ENCODE data around the gene SEPTIN2. TPM values are rescaled to one million over a fixed set of nuclear protein-coding genes. Genes with fewer than 3 reads are reported as not detected.

The SEPTIN2 gene
- total RNA-seq, 3 donors from 2014 or later (not counting 1 experiment from before 2014, with no cell fraction given): 275 to 315 (median 275) TPM

GRCh38 chr2:241329669-241330615 is 14.2 kb downstream of the SEPTIN2 start:
- ATAC-seq (no peak), DNase-seq (no peak)
- no peaks in the 10 kb centered on the region for H3K9me3 ChIP-seq (ENCODE audit: control insufficient read depth, insufficient read depth, low read length)
- no peak overlapping the region for H3K27ac ChIP-seq (ENCODE audit: low read length)
- WGBS (ENCODE audit: insufficient coverage): 94% methylated on average over 11 of the region's 11 CpGs
- H3K36me3 Mint-ChIP-seq: peaks cover 12% of the 10 kb centered on the region
- H3K27me3 Mint-ChIP-seq (ENCODE audit: low read depth in 2 of 2): no peaks in the 10 kb centered on the region
- no peaks in the 10 kb centered on the region for H3K4me1 ChIP-seq (ENCODE audit: control insufficient read depth, insufficient read depth, low read length)
- peaks cover 19 to 34% of the 10 kb centered on the region in 2 donors for H3K4me1 Mint-ChIP-seq
- no peak for TF ChIP-seq CTCF (IDR thresholded peaks at IDR 0.05)
- no peak overlapping the region for H3K4me3 Mint-ChIP-seq
- H3K27me3 ChIP-seq (ENCODE audit: control insufficient read depth, insufficient read depth, low read length): no peaks in the 10 kb centered on the region
- H3K9me3 Mint-ChIP-seq: no peaks in the 10 kb centered on the region
- intact Hi-C loops (cut with micrococcal nuclease): no loop called here
- peak overlapping the region; percentile 27 to 30 for H3K27ac Mint-ChIP-seq
- peaks cover 37% of the 10 kb centered on the region for H3K36me3 ChIP-seq (ENCODE audit: control insufficient read depth, insufficient read depth, low read length)
- no peak overlapping the region for H3K4me3 ChIP-seq (ENCODE audit: low read length)

GRCh38 chr2:241330616-241330981 is 14.9 kb downstream of the SEPTIN2 start:
- Histone ChIP-seq H3K27me3 (ENCODE audit: control insufficient read depth, insufficient read depth, low read length) (no peaks in the 10 kb centered on the region), H3K36me3 (ENCODE audit: control insufficient read depth, insufficient read depth, low read length) (peaks cover 38% of the 10 kb centered on the region), H3K9me3 (ENCODE audit: control insufficient read depth, insufficient read depth, low read length) (no peaks in the 10 kb centered on the region), H3K27ac (ENCODE audit: low read length) (no peak overlapping the region), H3K4me1 (ENCODE audit: control insufficient read depth, insufficient read depth, low read length) (no peaks in the 10 kb centered on the region), H3K4me3 (ENCODE audit: low read length) (no peak overlapping the region)
- Mint-ChIP-seq H3K4me1 (peaks cover 15 to 28% of the 10 kb centered on the region in 2 donors), H3K27me3 (ENCODE audit: low read depth in 2 of 2) (no peaks in the 10 kb centered on the region), H3K27ac (peak overlapping the region; percentile 27 to 30), H3K9me3 (no peaks in the 10 kb centered on the region), H3K36me3 (peaks cover 12% of the 10 kb centered on the region), H3K4me3 (no peak overlapping the region)
- 94% methylated on average over 2 of the region's 4 CpGs for WGBS (ENCODE audit: insufficient coverage)
- no peak for TF ChIP-seq CTCF (IDR thresholded peaks at IDR 0.05)
- intact Hi-C loops (cut with micrococcal nuclease): no loop called here
- DNase-seq: no peak
- no peak for ATAC-seq

GRCh38 chr2:241334813-241335212 is 19.1 kb downstream of the SEPTIN2 start:
- Mint-ChIP-seq H3K4me3 (no peak overlapping the region), H3K4me1 (peaks cover 17 to 20% of the 10 kb centered on the region in 2 donors), H3K36me3 (peaks cover 11% of the 10 kb centered on the region), H3K27ac (no peak overlapping the region), H3K9me3 (no peaks in the 10 kb centered on the region), H3K27me3 (ENCODE audit: low read depth in 2 of 2) (no peaks in the 10 kb centered on the region)
- Histone ChIP-seq H3K4me3 (ENCODE audit: low read length) (no peak overlapping the region), H3K36me3 (ENCODE audit: control insufficient read depth, insufficient read depth, low read length) (peaks cover 42% of the 10 kb centered on the region), H3K9me3 (ENCODE audit: control insufficient read depth, insufficient read depth, low read length) (no peaks in the 10 kb centered on the region), H3K27ac (ENCODE audit: low read length) (no peak overlapping the region), H3K27me3 (ENCODE audit: control insufficient read depth, insufficient read depth, low read length) (no peaks in the 10 kb centered on the region), H3K4me1 (ENCODE audit: control insufficient read depth, insufficient read depth, low read length) (no peaks in the 10 kb centered on the region)
- DNase-seq: no peak
- 100% methylated on average over 1 of the region's 2 CpGs for WGBS (ENCODE audit: insufficient coverage)
- intact Hi-C loops (cut with micrococcal nuclease): no loop called here
- ATAC-seq: no peak
- no peak for TF ChIP-seq CTCF (IDR thresholded peaks at IDR 0.05)
